Measurements from ENCODE around the gene ABCA2. TPM values are rescaled to one million over a fixed set of nuclear protein-coding genes. Genes with fewer than 3 reads are reported as not detected.

ABCA2 gene
- total and polyA plus RNA-seq, 2 donors from 2014 or later, result 39.2 to 72.1 TPM

DNA sequence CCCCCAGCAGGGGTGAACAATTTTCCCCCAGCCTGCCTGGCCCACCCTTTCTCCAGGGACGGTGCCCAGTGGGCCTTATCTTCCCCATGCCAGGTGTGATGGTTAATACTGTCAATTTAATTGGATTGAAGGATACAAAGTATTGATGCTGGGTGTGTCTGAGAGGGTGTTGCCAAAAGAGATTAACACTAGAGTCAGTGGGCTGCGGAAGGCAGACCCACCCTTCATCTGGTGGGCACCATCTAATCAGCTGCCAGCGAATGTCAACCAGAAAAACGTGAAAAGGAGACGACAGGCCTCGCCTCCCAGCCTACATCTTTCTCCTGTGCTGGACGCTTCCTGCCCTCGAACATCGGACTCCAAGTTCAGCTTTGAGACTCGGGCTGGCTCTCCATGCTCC, 9.4 kb upstream of the ABCA2 start:
- no peaks in the 10 kb centered on the region for H3K36me3 ChIP-seq (ENCODE audit: control insufficient read depth in 2 of 3, insufficient read depth in 3 of 3, low read length in 3 of 3)
- no peak overlapping the region for H3K27ac ChIP-seq (ENCODE audit: low read depth in 2 of 2, low read length in 2 of 2)
- peaks cover 0 to 3% (median 0%) of the 10 kb centered on the region in 3 donors for H3K4me1 ChIP-seq (ENCODE audit: control insufficient read depth in 2 of 3, insufficient read depth in 2 of 3, low read depth in 1 of 3, low read length in 3 of 3)
- H3K9me3 ChIP-seq (ENCODE audit: control insufficient read depth in 2 of 3, insufficient read depth in 1 of 3, low read length in 3 of 3), result no peaks in the 10 kb centered on the region
- H3K9ac ChIP-seq (ENCODE audit: low read length in 3 of 3), result no peak overlapping the region
- H3K4me3 ChIP-seq (ENCODE audit: low read length in 3 of 3), result no peak overlapping the region
- DNase-seq, result no peak
- no peaks in the 10 kb centered on the region for H3K27me3 ChIP-seq (ENCODE audit: control insufficient read depth, insufficient read depth, low read length)
- intact Hi-C loops (cut with DNase I), result loop anchor here (10.0 kb wide), 1 partner anchor 253 kb away; no protein-coding TSS in a partner anchor
- no peak for FAIRE-seq
- TF ChIP-seq, protein P1, sequence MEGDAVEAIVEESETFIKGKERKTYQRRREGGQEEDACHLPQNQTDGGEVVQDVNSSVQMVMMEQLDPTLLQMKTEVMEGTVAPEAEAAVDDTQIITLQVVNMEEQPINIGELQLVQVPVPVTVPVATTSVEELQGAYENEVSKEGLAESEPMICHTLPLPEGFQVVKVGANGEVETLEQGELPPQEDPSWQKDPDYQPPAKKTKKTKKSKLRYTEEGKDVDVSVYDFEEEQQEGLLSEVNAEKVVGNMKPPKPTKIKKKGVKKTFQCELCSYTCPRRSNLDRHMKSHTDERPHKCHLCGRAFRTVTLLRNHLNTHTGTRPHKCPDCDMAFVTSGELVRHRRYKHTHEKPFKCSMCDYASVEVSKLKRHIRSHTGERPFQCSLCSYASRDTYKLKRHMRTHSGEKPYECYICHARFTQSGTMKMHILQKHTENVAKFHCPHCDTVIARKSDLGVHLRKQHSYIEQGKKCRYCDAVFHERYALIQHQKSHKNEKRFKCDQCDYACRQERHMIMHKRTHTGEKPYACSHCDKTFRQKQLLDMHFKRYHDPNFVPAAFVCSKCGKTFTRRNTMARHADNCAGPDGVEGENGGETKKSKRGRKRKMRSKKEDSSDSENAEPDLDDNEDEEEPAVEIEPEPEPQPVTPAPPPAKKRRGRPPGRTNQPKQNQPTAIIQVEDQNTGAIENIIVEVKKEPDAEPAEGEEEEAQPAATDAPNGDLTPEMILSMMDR (IDR thresholded peaks at IDR 0.05; ENCODE audit: borderline replicate concordance, extremely low read depth, insufficient read depth), result no peak

DNA sequence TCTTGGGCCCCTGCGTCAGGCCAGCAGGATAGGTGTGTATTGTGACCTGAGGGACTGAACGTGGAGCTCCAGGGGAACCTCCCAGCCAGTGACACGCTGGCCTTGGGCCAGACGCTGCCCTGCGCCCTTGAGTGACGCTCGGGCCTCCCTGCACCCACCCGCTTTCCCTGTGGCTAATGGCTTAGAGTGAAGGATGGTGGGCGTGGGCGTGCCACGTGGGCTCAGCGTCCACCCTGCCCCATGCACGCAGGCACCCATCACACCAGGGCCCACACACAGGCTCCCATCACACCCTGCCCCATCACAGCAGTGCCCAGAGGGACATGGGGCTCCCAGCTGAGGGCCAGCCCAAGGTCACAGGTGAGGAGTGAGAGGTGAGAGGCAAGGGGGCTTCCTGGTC, 9.0 kb upstream of the ABCA2 start:
- TF ChIP-seq, protein P1 (IDR thresholded peaks at IDR 0.05; ENCODE audit: borderline replicate concordance, extremely low read depth, insufficient read depth), result no peak
- DNase-seq, result no peak
- no peak overlapping the region for H3K27ac ChIP-seq (ENCODE audit: low read depth in 2 of 2, low read length in 2 of 2)
- H3K9me3 ChIP-seq (ENCODE audit: control insufficient read depth in 2 of 3, insufficient read depth in 1 of 3, low read length in 3 of 3), result no peaks in the 10 kb centered on the region
- peaks cover 0 to 3% (median 0%) of the 10 kb centered on the region in 3 donors for H3K4me1 ChIP-seq (ENCODE audit: control insufficient read depth in 2 of 3, insufficient read depth in 2 of 3, low read depth in 1 of 3, low read length in 3 of 3)
- H3K9ac ChIP-seq (ENCODE audit: low read length in 3 of 3), result no peak overlapping the region
- no peak overlapping the region for H3K4me3 ChIP-seq (ENCODE audit: low read length in 3 of 3)
- intact Hi-C loops (cut with DNase I), result loop anchor here (10.0 kb wide), 1 partner anchor 252 kb away; no protein-coding TSS in a partner anchor
- no peaks in the 10 kb centered on the region for H3K27me3 ChIP-seq (ENCODE audit: control insufficient read depth, insufficient read depth, low read length)
- no peak for FAIRE-seq
- no peaks in the 10 kb centered on the region for H3K36me3 ChIP-seq (ENCODE audit: control insufficient read depth in 2 of 3, insufficient read depth in 3 of 3, low read length in 3 of 3)

DNA sequence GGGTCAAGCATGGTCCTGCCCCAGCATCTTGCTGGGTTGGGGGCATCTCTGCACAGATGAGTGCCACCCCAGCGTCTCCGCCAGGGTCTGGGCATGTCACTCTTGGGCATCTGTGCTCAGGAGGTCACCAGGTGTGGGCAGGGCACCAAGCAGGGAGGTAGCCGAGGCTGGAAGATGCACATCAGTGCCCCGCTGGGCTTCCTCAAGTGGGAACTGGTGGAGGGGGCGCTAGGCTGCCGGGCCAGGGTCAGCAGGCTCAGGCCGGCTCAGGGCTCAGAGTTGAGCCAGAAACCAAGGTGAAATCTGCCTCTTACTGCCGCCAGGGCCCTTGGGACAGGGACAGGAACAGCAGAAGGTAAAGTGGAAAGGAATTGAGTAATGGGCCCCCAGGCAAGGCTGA, 7.9 kb upstream of the ABCA2 start:
- Histone ChIP-seq H3K9me3 (ENCODE audit: control insufficient read depth in 2 of 3, insufficient read depth in 1 of 3, low read length in 3 of 3) (no peaks in the 10 kb centered on the region), H3K27me3 (ENCODE audit: control insufficient read depth, insufficient read depth, low read length) (no peaks in the 10 kb centered on the region), H3K27ac (ENCODE audit: low read depth in 2 of 2, low read length in 2 of 2) (no peak overlapping the region), H3K4me3 (ENCODE audit: low read length in 3 of 3) (no peak overlapping the region), H3K36me3 (ENCODE audit: control insufficient read depth in 2 of 3, insufficient read depth in 3 of 3, low read length in 3 of 3) (no peaks in the 10 kb centered on the region), H3K4me1 (ENCODE audit: control insufficient read depth in 2 of 3, insufficient read depth in 2 of 3, low read depth in 1 of 3, low read length in 3 of 3) (peaks cover 0 to 3% (median 0%) of the 10 kb centered on the region in 3 donors), H3K9ac (ENCODE audit: low read length in 3 of 3) (no peak overlapping the region)
- FAIRE-seq (no peak), DNase-seq (no peak)
- intact Hi-C loops (cut with DNase I), result loop anchor here (10.0 kb wide), 1 partner anchor 251 kb away; no protein-coding TSS in a partner anchor
- TF ChIP-seq, protein P1 (IDR thresholded peaks at IDR 0.05; ENCODE audit: borderline replicate concordance, extremely low read depth, insufficient read depth), result no peak

DNA sequence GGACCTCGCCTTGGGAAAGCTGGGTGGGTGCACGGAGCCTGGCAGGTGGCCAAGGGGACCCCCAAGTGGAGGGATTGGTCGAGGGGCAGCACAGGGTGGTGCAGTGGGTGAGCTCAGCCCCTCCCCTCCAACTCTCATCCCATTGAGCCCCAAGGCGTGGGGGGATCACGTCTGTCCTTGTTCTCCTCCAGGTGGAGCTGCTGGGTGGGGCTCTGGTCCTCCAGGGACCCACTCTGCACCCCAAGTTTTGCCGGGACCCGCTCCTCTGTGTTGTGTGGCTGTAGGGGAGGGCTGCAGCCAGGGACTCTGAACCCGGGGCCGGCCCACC, 7.4 kb upstream of the ABCA2 start:
- FAIRE-seq (no peak), DNase-seq (no peak)
- intact Hi-C loops (cut with DNase I), result loop anchor here (10.0 kb wide), 1 partner anchor 251 kb away; no protein-coding TSS in a partner anchor

More for the DNA sequence above, 7.4 kb upstream of the ABCA2 start:
- H3K9ac ChIP-seq (ENCODE audit: low read length in 3 of 3), result no peak overlapping the region
- no peak overlapping the region for H3K4me3 ChIP-seq (ENCODE audit: low read length in 3 of 3)
- H3K27ac ChIP-seq (ENCODE audit: low read depth in 2 of 2, low read length in 2 of 2), result no peak overlapping the region
- TF ChIP-seq, protein P1 (IDR thresholded peaks at IDR 0.05; ENCODE audit: borderline replicate concordance, extremely low read depth, insufficient read depth), result no peak
- no peaks in the 10 kb centered on the region for H3K36me3 ChIP-seq (ENCODE audit: control insufficient read depth in 2 of 3, insufficient read depth in 3 of 3, low read length in 3 of 3)
- no peaks in the 10 kb centered on the region for H3K9me3 ChIP-seq (ENCODE audit: control insufficient read depth in 2 of 3, insufficient read depth in 1 of 3, low read length in 3 of 3)
- H3K27me3 ChIP-seq (ENCODE audit: control insufficient read depth, insufficient read depth, low read length), result no peaks in the 10 kb centered on the region
- H3K4me1 ChIP-seq (ENCODE audit: control insufficient read depth in 2 of 3, insufficient read depth in 2 of 3, low read depth in 1 of 3, low read length in 3 of 3), result peaks cover 0 to 5% (median 0%) of the 10 kb centered on the region in 3 donors

Data from kidney (tissue), 14 donors.